GM18868 (cell line): ENCODE data around the gene ULBP2.
"Not testable (repeated sequence)": the region's sequence is repeated elsewhere in the genome, so short reads cannot be mapped to it uniquely, and the experiment has no call there.

Source experiments
- ATAC-seq: cut with Tn5 transposase; IDR thresholded peaks from one replicate; pipeline ENCODE4 v1.9.1; 2021; ENCODE audit warnings: mild to moderate bottlenecking, moderate library complexity; ENCODE audit not compliant: unreplicated experiment

The ULBP2 gene

DNA sequence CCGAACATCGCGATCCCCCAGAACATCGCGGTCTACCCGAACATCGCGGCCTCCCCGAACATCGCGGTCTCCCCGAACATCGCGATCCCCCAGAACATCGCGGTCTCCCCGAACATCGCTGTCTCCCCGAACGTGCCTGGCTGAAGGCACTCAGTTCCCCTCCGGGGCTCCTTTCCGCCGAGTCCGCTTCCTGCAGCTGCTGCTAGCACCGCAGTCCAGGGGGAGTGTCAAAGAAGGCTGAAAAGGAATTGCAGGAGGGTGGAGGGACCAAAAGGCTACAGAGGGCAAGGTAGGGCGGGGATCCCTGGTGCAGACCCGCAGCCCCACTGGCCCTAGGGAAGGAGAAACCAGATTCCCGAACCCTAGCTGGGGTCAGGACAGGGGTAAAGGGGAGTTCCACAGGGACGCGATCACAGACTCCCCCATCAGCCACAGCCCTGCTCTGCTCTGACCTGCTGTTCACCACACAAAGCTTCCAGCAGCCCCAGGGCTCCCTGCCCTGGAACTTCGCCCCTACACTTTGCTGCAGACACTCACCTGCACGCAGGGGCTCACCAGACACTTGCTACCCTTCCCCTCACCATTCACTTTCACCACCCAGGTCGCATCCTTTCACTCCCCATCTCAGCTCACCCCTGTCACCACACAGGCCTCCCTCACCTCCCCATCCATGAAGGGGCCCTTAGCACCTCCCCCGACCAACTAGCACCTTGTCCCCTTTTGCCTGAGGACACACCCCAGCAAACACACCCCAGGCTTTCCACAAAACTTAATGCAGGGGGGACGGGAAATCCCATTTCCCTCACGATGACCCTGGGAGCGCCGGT is 23.6 kb downstream of the ULBP2 start:
- ATAC-seq, result no peak

DNA sequence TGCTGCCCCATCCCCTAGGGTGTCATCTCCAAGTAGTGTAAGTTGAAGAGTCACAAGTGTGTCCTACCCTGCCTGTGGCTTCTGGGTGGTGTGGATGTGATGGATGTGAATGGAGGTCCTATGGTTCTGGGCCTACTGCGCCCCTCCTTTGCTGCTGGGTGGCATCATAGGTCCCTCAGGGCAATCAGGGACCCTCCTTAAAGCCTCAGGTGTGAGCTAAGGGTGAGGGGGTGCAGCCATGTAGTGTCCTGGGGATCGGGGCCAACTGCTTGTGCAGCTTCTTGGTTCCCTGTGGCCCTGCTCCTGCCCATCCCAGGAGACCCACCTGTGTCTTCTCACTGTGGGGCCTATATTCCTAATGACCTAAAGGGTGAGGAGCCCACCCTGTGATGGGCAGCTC is 24.5 kb downstream of the ULBP2 start:
- ATAC-seq, result not testable (repeated sequence)

DNA sequence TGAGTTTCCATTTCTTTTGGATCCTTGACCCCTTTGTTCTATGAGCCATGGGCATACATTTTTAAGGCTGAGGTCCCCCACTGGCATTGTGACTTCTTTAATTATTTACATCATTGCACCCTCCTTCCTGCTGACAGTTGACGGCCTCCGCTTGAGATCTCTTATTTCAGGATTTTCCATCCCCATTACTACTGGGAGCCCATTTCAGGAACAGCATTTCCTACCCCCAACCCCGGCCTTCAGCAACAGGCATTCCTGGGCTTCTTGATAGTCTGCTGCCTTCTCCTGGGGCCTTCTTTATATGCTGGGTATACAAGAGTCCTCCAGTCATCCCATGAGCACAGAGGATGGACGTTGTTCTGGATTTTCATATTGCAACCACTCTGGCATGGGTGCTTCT is 25.8 kb downstream of the ULBP2 start:
- ATAC-seq, result no peak

DNA sequence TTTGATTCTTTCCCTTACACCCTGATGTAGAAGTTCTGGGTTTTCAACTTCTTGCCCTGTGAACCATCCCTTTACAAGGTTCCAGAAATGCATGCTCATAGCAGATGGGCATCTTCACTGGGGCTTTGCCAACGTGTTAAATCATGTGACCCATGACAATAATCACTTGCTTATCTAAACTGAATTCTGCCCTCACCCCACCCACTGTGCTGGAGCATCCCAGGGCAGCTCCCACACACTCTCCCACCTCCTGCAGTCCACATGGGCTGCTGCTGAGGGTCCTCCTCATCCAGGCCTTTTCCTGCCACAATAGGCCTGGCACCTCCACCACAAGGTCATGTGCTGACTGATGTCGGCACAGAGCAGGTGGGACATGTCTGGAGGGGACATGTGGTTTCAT is 26.2 kb downstream of the ULBP2 start:
- not testable (repeated sequence) for ATAC-seq

DNA sequence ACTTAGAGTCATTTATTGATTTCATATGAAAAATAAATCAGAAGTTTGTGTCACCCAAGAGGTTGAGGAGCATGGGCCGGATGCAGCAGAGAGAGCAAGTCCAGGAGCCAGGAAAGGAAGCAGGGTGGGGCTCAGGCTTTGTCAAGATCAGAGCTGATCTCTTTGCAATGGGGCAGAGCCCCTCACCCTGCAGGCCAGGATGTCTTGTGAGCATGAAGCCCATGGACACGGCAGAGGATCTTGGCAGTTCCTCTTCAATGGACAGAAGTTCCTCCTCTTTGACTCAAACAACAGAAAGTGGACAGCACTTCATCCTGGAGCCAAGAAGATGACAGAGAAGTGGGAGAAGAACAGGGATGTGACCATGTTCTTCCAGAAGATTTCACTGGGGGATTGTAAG is 27.1 kb downstream of the ULBP2 start:
- ATAC-seq, result not testable (repeated sequence)

DNA sequence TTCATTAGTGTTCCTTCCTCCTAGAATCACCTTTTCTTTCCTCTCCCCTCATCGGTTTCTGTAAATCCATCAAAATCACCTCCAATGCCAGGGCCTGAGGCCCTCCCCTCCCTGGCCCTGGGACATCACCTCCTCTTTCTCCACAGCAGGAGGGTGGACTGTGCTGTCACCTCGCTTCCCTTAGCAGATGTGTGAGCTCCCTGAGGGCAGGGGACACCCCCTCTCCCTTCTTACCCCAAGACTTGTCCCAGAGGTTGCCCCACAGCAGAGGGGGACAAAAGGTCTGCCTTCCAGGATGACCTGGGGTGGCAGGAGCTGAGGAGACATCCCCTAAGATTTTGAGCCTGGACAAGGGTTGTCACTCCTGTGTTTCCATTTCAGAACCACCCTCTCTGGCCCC is 27.8 kb downstream of the ULBP2 start:
- no peak for ATAC-seq

DNA sequence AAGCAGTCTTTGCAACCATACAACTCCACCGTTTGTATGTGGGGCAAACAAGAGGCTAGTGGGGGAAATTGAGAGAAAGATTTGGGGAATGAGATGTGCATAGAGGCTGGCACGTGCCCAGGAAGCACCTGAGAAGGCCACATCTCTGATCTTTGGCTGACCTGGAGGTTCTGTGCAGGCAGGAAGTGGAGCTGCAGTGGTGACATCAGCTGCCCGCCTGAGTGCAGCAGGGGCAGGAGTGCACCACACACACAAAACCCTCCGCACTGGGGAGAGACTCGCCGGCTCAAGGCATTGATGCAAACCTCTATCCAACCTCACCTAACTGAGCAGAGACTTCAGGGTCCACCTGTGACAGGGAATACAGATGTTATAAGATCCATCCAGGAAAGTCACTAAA is 32.6 kb downstream of the ULBP2 start:
- ATAC-seq, result not testable (repeated sequence)

DNA sequence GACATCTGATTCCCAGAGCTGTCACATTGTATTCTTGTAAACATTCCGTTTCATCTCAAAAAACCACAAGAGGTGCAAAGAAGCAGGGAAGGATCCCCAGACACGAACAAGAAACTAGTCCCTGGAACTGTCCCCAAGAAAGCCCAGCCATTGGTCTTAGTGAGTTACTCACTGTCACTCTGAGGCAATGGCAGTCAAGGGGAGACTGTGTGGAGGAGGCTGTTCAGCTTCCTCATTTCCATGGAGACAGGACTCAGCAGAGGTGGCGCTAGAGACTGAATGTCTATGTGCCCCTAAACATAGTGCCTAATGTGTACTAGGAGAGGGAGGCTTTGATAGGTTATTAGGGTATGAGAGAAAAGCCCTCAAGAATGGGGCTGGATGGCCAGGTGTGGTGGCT is 33.0 kb downstream of the ULBP2 start:
- ATAC-seq, result no peak

DNA sequence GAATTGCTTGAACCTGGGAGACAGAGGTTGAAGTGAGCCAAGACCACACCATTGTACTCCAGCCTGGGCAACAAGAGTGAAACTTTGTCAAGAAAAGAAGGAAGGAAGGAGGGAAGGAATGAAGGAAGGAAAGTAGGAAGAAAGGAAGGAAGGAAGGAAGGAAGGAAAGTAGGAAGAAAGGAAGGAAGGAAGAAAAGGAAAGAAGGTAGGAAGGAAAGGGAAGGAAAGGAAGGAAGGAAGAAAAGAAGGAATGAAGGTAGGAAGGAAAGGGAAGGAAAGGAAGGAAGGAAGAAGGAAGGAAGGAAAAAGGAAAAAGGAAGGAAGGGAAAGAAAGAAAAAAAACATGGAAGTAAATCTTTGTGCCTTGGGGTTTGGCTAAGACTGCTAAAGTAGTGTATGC is 33.6 kb downstream of the ULBP2 start:
- ATAC-seq, result no peak

DNA sequence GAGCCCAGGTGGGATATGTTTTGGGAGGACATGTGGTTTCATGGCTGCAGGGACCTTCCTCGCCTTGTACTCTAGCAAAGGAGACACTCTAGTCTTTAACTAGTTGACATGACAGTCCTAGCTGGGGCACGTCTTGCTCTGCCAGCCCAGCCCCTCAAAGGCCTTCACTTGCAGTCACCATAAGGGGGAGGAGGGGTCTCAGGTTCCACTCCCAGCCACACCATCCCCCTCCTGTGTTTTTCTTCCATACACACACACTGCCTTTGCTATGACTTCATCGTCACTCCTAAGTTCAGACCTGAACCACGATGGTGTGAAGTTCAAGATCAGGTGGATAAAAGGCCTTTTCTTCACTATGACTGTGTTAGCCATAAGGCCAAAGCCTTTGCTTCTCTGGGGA is 35.4 kb downstream of the ULBP2 start:
- ATAC-seq, result no peak

DNA sequence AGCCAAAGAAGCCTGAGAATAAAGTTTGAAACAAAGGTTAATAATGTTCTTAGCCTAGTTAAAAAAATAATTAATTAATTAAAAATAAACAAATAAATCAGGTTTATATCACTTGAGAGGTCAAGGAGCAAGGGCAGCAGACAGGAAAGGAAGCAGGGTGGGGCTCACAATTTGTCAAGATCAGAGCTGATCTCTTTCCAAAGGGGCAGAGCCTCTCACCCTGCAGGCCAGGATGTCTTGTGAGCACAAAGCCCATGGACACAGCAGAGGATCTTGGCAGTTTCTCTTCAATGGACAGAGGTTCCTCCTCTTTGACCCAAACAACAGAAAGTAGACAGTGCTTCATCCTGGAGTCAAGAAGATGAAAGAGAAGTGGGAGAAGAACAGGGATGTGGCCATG is 36.8 kb downstream of the ULBP2 start:
- no peak for ATAC-seq

DNA sequence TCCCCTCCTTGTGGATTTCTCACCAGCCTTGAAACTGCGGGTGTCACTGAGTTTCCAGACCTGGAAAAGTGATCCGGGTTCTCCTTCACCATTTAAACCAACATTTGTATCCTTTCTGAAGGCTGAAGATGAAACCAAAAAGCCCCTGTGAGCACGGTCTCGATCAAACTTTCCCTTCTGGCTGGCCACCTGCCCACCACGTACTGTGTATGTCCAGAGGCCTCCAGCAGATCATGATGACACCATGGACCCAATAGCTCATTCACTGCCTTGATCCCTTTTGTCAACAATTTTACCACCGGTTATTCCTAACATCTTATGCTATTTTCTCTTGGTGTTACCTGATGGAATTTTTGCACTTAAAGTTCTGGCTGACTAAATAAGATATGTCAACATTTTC is 37.5 kb downstream of the ULBP2 start:
- no peak for ATAC-seq

DNA sequence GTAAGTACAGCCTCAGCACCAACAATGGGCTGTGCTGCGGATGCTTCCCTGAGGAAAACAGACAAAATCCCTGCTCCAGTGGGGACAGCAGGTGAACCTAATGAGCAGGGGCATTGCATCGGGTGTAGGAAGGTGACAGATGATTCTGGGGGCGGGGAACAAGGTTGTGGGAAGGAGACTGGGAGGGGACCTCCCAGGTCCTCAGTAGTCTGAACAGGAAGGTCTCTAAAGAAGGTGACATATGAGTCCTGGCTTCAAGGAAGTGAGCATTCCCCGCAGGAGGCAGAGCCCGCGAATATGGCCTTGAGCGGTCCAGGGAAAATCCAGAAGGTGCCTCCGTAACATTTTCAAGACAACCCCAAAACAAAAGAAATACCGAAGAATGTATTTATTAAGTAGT is 41.3 kb downstream of the ULBP2 start:
- no peak for ATAC-seq

DNA sequence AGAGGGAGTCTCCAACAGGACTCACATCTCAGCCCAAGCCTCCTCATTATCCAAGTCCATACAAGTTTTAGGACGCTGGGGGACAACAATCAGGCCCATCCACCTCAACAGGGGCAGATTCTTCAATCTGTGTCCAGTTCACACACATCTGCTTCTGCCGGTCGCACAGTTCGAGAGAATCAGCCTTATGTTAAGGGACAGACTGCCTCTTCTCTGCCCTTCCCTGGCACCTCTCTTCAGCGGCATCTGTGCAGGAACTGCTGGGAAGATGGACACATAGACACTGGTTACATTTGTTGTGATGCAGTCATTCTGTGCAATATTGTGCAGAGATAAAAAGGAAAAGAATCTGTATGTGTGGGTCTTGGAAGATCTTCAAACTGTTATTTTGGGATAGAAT is 43.0 kb downstream of the ULBP2 start:
- ATAC-seq, result no peak

DNA sequence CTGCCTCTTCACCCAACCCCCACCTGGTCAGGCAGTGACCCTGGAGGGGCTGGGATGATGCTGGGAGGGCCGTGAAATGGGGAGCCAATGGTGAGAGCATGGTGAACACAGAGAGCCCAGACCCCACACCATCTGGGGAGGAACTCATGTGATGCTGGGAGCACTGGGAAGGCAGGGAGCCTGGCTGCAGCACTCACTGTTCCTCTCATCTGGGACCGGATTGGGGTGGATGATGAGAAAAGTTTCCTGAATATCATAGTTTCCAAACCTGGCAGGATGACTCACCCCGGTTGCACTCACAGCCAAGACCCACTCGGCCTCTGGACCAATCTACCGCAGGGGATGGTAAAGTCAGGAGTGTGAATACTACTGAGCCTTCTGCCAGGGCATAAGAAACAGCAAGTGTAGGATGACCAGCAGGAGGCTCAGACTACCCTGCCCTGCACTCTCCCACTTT is 43.7 kb downstream of the ULBP2 start:
- ATAC-seq, result no peak

DNA sequence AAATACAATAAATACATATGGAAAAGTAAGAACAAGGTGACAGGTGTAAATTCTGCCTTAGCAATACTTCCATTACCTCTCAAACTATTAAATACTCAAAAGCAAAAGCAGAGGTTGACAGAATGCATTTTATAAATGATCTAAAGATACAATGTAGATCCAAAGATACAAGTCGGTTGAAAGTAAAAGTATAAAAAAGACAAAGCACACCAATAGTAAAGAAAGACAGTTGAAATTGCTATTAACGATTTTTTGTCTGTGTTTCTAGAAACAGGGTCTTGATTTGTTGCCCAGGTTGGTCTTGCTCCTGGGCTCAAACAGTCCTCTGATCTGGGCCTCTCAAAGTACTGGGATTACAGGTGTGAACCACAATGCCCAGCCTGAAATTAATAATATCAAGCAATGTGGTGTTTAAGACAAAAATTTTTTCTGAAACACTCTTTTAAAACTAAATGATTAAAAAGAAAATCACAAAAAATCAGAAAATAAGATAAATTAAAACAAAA is 45.8 kb downstream of the ULBP2 start:
- no peak for ATAC-seq

DNA sequence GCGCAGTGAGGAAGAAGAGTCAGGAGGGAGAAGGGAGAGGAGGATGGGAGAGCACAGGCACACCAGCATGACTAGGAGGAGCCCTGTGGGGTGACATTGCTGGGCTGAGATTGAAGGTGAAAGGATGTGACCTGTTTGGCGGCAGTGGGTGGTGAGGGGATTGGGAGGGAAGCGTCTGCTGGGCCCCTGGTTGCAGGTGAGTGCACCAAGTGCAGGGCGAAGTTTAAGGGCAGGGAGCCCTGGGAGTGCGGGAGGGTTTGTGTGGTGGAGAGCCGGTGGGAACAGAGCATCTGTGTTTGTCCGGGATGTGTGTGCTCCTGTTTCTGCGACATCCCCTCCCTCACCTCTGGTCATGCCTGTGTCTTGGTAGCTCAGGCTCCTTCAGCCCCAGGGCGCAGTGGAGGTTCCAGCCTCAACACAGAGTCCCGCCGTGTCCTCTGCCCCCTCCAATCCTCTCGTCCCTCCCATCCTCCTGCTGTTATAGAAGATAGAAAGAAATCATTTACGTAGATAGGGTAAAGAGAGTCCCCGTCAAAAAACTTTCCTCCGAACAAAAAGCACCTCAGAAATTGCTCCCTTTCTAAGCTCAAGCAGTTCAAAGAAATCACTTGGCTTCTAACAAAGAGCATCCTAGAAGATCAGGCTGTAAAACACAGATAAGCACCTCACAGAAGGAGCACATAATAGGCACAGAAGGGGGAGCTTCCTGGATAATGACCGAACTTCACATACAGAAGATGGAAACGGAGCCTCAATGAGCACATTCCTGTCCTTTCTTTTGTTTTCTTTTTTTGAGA is 46.9 kb downstream of the ULBP2 start:
- no peak for ATAC-seq

DNA sequence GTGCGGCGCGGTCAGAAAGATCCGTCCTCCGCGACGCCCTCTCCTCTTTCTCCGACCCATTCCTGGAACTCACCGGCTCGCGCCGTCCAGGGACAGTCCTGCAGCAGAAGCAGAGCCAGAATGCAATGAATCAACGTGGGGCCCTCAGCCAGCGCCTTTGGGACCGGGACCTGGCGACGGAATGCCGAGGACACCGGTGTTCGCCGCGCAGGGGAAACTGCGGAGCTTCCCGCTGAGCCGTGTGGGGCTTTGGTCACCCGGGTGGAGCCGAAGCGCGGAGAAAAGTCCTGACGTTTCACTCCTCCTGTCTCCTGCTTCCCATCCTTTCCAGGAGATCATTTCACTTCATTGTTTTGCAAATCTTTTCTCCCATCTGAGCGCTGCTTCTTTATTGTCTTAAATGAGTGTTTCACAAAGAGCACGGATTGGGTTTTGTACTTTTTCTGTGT is 48.4 kb downstream of the ULBP2 start:
- no peak for ATAC-seq

DNA sequence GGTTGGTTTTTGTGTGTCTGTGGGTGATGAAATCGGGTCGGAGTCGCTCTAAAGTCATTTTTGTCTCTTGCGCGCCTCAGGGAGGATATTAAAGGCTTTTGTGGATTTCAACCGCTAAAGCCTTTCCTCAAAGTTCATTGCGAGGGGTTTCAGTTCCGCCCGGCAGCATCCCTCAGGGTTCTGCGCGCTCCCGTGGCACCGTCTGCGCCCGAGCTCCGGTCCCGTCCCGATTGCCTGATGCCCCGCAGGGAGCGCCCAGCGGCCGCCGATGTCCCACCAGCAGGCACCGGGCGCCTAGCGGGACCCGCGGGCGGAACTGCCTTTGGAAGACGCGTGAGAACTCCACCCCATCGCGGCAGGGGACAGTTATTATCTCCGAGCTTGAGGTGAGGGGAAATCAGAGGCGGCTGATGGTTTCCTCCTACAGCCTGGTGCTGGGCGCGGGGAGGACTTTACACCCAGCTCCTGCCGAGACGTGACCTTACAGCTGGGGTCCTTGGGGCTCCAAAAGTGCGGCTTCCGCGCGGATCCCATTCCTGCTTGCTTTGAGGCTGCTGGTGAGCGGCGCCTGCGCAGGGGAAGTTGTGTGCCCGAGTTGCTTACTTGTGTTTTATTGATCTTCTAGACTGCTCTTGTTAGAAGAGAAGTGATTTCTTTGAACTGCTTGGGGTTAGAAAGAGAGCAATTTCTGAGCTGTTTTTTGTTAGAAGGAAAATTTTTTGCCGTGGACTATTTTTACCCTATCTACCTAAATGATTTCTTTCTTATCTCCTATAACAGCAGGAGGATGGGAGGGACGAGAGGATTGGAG is 49.1 kb downstream of the ULBP2 start:
- ATAC-seq, result peak; percentile 46

DNA sequence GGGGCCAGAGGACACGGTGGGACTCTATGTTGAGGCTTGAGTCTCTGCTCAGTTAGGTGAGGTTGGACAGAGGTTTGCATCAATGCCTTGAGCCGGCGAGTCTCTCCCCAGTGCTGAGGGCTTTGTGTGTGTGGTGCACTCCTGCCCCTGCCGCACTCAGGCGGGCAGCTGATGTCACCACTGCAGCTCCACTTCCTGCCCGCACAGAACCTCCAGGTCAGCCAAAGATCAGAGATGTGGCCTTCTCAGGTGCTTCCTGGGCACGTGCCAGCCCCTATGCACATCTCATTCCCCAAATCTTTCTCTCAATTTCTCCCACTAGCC is 49.6 kb downstream of the ULBP2 start:
- ATAC-seq, result not testable (repeated sequence)

DNA sequence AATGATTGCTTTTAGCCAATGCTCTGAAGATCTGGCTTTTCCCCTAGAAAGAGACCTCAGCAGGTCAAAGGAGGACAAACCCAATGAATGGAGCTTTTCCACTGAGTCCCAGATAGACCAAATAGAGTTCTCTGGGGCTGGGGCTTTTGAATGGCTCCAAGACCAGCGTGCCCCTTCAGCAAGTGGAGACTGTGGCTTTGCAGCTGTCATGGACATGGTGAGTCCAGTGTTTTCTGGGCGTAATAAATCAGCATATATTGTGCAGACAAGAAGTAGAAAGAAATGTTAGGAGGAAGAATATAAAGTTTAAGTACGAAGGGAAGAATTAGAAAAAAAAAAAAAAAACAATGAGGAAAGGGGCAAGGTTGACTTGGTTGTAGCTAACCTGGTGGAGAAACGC is 50.0 kb downstream of the ULBP2 start:
- ATAC-seq, result no peak
